ENCODE data around the gene LCE3E.

The LCE3E gene

GRCh38 chr1:152516082-152516481 is 50.5 kb downstream of the LCE3E start:
- Histone ChIP-seq H3K27me3 (ENCODE audit: insufficient read depth, low read length) (peaks cover 3% of the 10 kb centered on the region; the same call in 1 of the 2 replicates), H3K9me3 (ENCODE audit: insufficient read depth, low read depth, low read length) (peaks cover 96% of the 10 kb centered on the region), H3K27ac (ENCODE audit: low read depth, low read length) (no peak overlapping the region), H3K36me3 (ENCODE audit: insufficient read depth, low read length) (no peaks in the 10 kb centered on the region), H3K4me3 (ENCODE audit: low read length) (no peak overlapping the region), H3K9ac (ENCODE audit: low read depth, low read length) (no peak overlapping the region), H3K4me1 (ENCODE audit: insufficient read depth, low read length) (no peaks in the 10 kb centered on the region)
- 88% methylated on average over 7 of the region's 7 CpGs for WGBS

Measured in HUES64 (cell line).